NCI-H774 (cell line): ENCODE results near the gene WNT7A.
"Not testable (repeated sequence)": the region's sequence is repeated elsewhere in the genome, so short reads cannot be mapped to it uniquely, and the experiment has no call there.

Experiments
- DNase-seq: peaks from one replicate; lab custom pipeline; 2025; lab: John Stamatoyannopoulos, UW

Gene WNT7A

GRCh38 chr3:13865581-13865980 is 14.3 kb downstream of the WNT7A start:
- DNase-seq: no peak

DNA sequence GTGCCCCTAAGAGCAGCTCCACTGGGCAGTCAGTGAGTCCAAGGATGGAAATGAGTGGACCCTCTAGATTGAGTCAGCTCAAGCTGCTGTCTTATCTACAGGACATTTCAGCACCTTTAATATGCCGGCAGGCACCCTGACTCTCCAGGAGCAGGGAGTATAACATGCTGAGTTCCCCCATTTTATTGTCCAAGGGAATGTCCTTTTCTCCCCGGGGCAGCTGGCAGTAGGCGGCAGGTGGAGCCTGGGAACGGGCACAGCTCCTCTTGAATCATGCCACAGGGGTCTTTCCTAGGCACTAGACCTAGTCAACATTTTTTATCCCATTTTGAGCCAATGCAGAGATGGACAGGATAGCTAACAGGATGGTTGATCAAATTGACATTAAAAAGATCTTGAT is 14.8 kb downstream of the WNT7A start:
- DNase-seq: no peak

DNA sequence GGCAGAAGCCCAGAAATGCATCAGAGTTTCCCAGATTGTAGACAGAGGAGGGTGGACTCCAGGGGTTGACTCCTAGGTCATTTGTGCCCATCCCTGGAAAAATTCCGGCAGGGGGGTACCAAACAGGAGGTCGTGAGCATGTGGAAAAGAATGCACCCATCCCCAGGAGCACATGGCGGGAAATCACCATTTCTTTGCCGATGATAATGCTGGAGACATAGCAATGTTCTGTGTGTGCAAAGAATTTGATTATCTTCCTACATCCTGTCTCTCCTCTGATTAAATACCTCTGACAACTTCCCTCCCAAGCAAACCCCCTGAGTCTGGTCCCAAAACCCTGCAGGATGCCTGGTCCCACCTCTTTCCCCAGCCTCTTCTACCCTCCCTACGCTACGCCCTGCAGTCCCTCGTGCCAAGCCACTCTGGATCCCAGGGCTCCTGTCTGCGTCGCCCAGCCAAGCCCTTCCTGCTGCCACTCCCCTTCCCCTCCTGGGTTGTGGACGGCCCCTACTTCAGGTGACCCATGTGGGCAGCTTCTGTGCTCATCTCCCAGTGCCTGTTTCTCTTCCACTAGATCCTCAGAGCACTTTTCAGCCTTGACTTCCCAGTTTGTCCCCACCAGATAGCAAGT is 15.8 kb downstream of the WNT7A start:
- DNase-seq: no peak

GRCh38 chr3:13863382-13863952 is 16.4 kb downstream of the WNT7A start:
- no peak for DNase-seq

- DNase-seq: no peak
These were observed 18.4 kb downstream of the WNT7A start for GRCh38 chr3:13861461-13861860.

DNA sequence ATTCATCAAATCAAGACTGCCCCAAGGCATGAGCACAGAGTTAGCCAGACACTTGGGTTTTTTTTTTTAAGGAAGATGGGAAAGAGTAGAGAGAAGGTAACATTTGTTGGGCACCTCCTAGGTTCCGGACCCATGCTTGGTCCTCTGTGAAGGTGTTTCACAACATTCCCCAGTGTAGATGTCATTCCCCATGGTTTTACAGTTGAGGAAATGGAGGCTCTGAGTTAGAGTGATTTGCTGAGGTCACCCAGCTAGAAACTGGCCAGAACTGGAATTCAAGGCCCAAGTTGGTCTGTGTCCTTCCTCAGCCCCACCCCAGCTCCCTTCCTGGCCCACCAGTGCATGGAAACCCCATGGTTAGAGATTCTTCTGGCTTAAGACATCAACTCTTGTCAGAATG is 19.9 kb downstream of the WNT7A start:
- no peak for DNase-seq

DNA sequence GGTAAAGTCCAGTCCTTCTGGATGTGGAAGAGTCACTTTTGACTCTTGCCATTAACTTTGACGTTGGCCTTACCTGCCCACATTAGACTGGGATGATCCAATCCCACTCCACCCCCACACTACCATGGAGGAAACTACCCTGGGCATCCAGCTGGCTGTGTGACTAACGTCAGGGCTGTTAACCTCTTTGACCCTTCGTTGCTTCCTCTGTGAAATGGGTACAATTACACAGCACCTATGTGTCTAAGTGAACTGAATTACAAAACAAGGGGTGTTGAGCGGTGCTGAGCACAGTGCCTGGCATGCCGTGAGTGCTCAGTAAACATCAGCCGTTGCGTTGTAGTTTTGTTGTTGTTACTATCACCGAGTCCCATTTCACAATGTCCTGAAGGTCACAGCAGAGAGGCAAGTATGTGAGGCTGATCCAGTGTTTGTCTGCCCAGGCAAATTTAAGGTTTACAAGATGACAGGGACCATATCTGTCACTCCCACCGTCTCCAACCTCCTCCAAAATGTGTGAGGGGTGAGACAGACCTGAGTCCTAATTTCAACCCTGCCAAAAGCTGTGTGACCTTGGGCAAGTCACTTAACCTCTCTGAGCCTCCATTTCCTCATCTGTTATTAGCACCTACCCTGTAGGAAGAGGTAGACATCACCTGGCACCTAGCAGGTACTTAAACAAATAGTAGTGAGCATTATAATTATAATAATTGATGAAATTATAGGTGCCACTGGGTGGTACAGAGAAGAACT is 20.9 kb downstream of the WNT7A start:
- DNase-seq: no peak

- DNase-seq: no peak
These were observed 22.0 kb downstream of the WNT7A start for GRCh38 chr3:13857702-13858380.

GRCh38 chr3:13856628-13857027 is 23.2 kb downstream of the WNT7A start:
- not testable (repeated sequence) for DNase-seq

- DNase-seq: no peak
These were observed 23.9 kb downstream of the WNT7A start for GRCh38 chr3:13856006-13856405.

- DNase-seq: no peak
These were observed 25.4 kb downstream of the WNT7A start for GRCh38 chr3:13854492-13854891.

GRCh38 chr3:13853978-13854296 is 25.9 kb downstream of the WNT7A start:
- DNase-seq: no peak

DNA sequence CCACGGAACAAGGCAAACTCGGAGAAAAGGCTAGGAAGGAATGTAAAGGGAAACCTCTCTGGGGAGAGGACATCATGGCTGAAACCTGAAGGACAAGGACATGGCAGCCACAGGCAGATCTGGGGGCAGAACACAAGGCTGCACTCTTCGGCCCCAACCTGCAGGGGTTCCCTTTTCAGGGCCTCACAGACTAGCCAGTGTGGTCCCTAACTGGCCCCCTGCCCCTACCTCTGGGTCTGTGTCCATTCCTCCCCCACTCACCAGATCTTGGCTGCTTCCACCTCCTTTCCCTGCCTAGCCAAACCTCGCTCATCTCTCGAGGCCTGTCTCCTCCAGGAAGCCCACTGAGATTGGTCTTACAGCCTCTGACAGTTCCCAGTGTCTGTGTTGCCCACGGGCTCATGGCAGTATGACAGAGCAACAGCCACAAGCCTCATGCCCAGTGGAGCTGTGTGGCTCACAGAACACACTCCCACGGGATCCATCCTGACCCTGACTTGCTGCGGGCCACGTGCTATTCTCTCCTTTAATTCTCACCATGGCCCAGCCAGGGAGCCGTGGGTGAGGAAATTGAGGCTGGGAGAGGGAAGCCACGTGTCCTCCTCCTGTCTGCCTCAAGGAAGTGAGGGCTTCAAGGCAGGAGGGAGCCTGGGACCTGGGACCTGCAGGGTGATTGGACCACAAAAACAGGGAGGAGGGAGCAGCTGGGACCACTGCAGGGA is 26.5 kb downstream of the WNT7A start:
- DNase-seq: no peak

DNA sequence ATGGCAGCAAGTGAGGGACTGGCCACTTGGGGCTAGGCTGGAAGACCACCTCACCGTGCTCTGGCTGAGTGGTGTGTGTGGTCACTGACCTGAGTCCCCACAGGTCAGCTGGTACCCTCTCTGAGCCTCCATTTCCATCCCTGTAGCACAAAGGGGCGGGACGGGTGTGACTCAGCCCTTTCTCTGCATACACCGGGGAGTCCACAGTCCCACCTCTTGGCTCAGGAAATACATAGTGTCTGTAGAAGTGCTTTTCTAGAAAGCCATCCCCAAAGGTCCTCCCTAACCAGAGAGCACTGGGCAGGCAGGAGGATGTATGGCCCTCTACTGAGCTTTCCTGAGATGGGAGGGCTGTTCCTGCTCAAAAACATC is 27.2 kb downstream of the WNT7A start:
- DNase-seq: no peak

- no peak for DNase-seq
These were observed 27.8 kb downstream of the WNT7A start for GRCh38 chr3:13851997-13852637.

DNA sequence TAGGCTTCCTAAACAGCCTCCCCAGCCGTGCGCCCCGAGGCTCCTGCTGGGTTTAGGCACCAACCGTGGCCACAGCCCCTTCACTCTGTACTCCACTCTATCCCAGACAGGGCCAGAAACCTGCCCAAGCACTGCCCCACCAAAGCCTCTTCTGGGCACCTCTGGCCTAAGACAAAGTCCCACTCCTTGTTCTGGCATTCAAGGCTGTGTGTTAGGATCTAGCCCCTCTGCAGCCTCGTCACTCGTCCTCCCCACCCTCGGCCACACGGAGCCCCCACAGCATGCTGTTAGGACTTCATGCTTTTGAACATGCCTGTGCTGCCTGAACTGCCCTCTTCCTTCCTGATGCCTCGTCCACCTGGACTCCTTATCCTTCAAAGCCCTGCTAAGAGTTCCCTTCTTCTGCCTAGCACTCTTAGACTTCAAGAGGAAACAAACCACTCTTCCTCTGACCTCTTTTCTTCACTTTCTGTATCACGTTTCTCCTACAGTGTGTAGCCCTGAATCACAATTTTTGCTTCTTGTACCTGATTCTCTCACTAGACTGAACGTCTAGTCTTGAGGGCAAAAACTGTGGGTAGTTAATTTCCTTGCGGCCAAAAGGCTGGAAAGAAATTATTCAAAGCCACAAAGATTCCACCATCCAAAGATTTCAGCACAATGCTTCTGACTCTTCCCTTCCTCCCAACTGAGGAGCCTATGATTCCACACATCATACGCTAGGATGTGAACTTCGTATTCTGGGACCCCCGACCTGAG is 28.6 kb downstream of the WNT7A start:
- DNase-seq: no peak

DNA sequence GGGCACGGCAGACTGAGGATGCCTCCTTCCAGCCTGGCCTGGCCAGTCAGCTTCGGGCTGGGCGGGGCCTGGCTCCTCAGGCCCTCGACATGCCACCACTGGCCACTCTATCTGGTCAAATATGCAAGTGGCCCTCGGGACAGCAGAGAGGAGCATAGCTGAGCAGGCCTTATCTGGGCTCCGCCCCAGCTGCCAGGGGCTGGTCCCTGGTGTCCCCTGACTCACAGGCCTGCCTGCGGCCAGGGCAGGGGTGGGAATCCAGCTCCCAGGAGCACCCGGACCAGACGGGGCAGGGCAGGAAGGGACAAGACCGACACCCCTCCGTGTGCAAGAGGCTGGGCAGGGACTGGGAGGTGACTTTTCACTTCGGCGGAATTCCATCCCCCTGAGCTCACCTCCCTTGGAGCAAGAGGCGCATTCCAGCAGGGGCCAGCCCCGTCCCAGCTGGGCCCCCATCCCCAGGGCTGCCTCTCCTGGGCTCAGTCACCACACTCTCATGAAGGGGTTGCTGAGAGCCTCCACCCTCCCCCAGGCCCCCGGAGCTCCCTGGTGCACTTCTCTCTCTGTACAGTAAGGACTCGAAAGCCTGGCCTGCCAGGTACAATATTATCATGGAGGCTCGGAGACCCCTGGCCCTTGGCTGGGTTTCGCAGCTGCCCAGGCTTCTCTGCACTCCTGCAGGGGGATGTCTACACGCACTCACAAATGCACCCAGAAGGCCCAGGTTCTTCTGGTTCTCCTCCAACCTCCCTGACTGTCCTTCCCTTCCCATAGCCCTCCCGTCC is 29.5 kb downstream of the WNT7A start:
- no peak for DNase-seq

DNA sequence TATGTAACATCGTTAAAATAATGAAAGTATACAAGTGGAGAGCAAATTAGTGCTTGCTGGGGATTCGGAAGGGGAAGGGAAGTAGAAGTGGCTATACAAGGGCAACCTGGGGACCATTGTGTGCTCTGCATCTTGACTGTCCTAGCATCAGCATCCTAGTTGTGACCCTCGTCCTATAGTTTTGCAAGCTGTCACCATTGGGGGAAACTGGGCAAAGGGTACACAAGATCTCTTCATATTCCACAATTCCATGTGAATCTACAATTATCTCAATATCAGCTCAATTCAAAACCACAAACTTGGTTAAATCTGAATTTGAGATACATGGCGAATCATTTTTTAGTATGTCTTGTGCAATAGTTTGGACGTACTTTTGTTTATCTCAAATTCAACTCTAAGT is 30.9 kb downstream of the WNT7A start:
- no peak for DNase-seq

DNA sequence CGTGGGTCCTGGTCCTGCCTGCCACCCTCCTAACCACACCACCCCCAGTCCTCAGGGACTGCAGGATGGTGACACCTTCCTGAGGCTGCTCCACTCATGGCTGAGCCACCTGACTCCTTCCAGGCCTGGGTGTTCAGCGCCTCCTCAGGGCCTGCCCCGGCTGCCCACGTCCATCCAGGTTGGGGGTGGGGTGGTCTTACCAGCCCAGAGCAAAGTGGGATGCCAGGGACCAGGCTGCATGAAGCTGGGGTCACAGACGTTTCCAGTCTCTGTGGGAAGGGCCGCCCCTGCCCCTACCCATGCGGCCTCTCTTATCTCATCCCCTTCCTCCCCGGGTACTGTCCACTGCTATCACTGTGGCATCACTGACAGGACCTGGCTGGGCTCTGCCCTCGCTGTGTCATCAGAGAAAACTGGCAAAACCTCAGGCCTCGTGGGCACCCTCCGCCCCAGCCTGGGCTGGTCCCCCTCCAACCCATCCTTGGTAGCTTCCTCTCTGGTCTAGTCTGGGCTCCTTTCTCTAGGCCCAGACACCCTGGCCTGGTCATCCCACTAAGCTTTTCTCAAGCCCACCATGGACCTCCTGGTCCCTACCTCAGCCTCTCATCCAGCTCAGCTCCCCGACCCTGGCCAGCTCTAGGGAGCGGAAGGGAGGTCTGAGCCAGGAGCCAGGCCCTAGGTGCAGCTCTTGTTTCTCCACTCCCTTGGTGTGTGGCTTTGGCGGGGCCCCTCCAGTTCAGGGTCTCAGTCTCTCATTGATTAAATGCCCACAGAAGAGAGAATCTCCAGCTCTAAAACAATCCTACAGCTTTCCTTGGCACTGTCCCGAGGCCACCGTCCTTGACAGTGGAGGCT is 32.9 kb downstream of the WNT7A start:
- no peak for DNase-seq

GRCh38 chr3:13846238-13846637 is 33.6 kb downstream of the WNT7A start:
- no peak for DNase-seq
